GM21423 (cell line): ENCODE data around the gene GTF2I.
A peak's percentile ranks its signal among the peaks of the same experiment; 100 is the strongest.
"Not testable (repeated sequence)": the region's sequence is repeated elsewhere in the genome, so short reads cannot be mapped to it uniquely, and the experiment has no call there.

ENCODE experiments used
- ATAC-seq: cut with Tn5 transposase; IDR thresholded peaks from one replicate; pipeline ENCODE4 v1.9.1; 2021; ENCODE audit warnings: mild to moderate bottlenecking, moderate library complexity; ENCODE audit not compliant: unreplicated experiment

GTF2I gene

GRCh38 chr7:74773760-74774750, 116.5 kb downstream of the GTF2I start, which contains the start of gene NCF1:
Gene NCF1 (plus strand): TSS chr7:74774011. CDS start chr7:74774032, 21 bp downstream.
- peak; percentile 82 for ATAC-seq

- ATAC-seq: not testable (repeated sequence)
Observed at GRCh38 chr7:74775111-74775510, 117.6 kb downstream of the GTF2I start.

DNA sequence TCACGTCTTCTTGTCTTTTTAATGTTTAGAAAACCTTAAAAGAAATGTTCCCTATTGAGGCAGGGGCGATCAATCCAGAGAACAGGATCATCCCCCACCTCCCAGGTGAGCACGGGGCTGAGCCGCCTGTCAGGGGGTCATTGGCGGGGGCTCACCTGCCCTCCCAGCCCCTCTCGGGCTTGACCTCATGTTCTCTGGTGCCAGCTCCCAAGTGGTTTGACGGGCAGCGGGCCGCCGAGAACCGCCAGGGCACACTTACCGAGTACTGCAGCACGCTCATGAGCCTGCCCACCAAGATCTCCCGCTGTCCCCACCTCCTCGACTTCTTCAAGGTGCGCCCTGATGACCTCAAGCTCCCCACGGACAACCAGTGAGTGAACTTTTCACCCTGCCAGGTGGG, 121.5 kb downstream of the GTF2I start:
- not testable (repeated sequence) for ATAC-seq

GRCh38 chr7:74781746-74782145, 124.2 kb downstream of the GTF2I start:
- not testable (repeated sequence) for ATAC-seq

GRCh38 chr7:74783595-74783994, 126.1 kb downstream of the GTF2I start:
- ATAC-seq: not testable (repeated sequence)

DNA sequence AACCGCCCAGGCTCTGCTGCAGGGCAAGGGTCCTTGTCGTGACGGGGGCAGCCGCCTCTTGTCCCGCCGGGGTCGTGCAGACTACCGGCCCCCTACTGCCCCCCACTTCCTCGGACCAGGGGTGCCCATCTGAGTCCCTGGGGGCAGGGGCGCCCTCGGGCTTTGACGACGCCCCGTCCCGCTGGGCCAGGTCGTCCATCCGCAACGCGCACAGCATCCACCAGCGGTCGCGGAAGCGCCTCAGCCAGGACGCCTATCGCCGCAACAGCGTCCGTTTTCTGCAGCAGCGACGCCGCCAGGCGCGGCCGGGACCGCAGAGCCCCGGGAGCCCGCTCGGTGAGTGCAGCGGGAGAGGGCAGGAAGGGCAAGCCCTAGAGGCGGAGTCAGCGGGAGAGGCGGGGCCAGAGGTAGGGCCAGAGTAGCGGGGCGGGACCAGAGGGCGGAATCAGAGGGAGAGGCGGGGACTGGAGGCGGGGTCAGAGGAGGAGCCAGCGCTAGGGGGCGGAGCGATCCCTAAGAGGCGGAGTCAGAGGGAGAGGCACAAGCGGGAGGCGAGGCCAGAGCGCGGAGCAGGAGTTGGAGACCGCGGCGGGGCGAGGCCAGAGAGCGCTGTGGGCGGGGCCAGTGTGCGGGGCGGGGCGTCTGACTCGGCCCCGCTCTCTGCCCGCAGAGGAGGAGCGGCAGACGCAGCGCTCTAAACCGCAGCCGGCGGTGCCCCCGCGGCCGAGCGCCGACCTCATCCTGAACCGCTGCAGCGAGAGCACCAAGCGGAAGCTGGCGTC, 131.0 kb downstream of the GTF2I start:
- ATAC-seq: peak; percentile 88

DNA sequence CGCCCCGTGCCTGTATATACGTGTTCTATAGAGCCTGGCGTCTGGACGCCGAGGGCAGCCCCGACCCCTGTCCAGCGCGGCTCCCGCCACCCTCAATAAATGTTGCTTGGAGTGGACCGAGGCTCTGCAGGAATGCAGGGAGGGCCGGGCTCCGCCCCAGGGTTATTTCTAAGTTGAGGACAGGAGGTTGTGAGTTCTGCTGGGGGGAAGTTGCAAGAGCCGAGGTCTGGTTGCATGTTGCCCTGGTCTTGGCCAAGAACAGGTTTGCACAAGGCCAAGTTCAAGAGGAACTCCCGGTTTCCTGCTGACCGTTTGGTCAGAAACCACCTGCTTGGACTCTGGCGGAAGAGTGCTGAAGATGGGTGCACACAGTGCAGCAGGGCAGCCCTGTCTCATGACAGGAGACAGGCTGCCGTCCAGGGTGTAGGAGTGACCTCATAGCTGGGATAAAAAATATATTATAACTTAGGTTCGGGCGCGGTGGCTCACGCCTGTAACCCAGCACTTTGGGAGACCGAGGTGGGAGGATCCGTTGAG, 131.8 kb downstream of the GTF2I start:
- ATAC-seq: not testable (repeated sequence)

DNA sequence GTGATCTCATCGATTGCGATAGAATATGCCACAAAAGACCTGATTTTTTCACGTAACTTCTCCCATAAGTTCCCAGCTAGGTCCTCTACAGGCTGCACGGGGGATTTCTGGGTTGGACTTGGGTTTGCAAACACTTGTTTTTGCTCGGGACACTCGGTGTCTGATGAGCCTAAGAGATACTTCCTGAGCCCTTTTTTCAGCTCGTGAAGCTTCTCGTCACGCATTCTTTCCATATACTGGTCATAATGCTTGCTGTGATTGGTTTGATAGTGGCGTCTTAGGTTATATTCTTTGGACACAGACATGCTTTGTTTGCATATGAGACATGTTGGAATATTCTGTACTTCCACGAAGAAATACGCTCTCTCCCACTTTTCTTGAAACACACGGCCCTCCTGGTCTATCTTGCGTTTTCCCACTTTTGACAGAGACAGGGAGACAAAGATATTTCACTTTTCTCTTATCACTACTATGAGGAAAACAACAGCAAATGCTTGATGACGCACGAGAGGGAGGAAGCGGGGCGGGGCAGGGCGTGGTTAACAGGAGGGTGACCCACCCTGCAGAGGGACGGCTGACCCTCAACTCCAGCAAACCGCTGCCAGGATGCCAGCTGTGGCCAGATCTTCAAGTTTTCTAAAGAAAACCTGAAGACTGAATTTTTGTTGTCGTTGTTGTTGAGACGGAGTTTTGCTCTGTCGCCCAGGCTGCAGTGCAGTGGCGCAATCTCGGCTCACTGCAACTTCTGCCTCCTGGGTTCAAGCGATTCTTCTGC, 140.5 kb downstream of the GTF2I start:
- ATAC-seq: not testable (repeated sequence)

DNA sequence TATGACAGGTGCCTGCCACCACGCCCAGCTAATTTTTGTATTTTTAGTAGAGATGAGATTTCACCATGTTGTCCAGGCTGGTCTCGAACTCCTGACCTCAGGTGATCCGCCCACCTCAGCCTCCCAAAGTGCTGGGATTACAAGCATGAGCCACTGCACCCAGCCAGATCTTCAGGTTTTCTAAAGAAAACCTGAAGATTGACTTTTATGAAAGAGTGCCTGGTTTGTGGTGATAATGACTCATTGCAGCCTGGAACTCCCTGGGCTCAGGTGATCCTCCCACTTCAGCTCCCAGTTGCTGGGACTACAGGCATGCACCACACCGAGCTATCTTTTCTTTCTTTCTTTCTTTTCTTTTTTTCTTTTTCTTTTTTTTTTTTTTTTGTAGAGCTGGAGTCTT, 141.1 kb downstream of the GTF2I start:
- ATAC-seq: not testable (repeated sequence)
